Stimulated activated naive CD8-positive, alpha-beta T cell treated with anti-CD3 and anti-CD28 coated beads, Interleukin-15, amount 100 ng/mL, for 72 hours (primary cell): ENCODE data around the gene CDC25B.

Experiments
- ATAC-seq: fragments of 150-1000 bp; cut with Tn5 transposase; 2 replicates; pipeline ENCODE4 v1.10.0; 2021; ENCODE audit warnings: mild to moderate bottlenecking, moderate library complexity
- DNase-seq, 2 donors: peaks; one replicate each; pipeline ENCODE4 v3.0.0; 2021 to 2022
- H3K27ac Mint-ChIP-seq, 2 donors: one replicate each; pipeline ENCODE4 v1.8.0; 2022; ENCODE audit warnings: mild to moderate bottlenecking in 2 of 2, mixed read lengths in 2 of 2, moderate library complexity in 2 of 2
- H3K27me3 Mint-ChIP-seq: one replicate; pipeline ENCODE4 v1.8.0; 2022; ENCODE audit warnings: mixed read lengths
- H3K4me1 Mint-ChIP-seq: one replicate; pipeline ENCODE4 v1.8.0; 2022; ENCODE audit warnings: mild to moderate bottlenecking, mixed read lengths
- H3K4me3 Mint-ChIP-seq, 2 donors: one replicate each; pipeline ENCODE4 v1.8.0; 2022; ENCODE audit warnings: mild to moderate bottlenecking in 2 of 2, mixed read lengths in 2 of 2, moderate library complexity in 1 of 2
- H3K9me3 Mint-ChIP-seq, 2 donors: one replicate each; pipeline ENCODE4 v1.8.0; 2022; ENCODE audit warnings: mixed read lengths in 2 of 2

The CDC25B gene

GRCh38 chr20:3795511-3796468 is at the start of gene CDC25B:
CDC25B (plus strand) TSS chr20:3796310; CDS start chr20:3796532, 222 bp downstream.
- Mint-ChIP-seq H3K4me1 (peaks cover 52% of the 10 kb centered on the region), H3K9me3 (no peaks in the 10 kb centered on the region), H3K27me3 (no peaks in the 10 kb centered on the region), H3K27ac (peak within 1 kb of the TSS; percentile 97 to 98), H3K4me3 (peak within 1 kb of the TSS; percentile 86 to 93)
- ATAC-seq (peak; percentile 84), DNase-seq (peak; percentile 87 to 90)

- Mint-ChIP-seq H3K27me3 (peaks cover 40% of the 10 kb centered on the region), H3K9me3 (no peaks in the 10 kb centered on the region), H3K4me3 (no peak overlapping the region), H3K4me1 (peaks cover 27% of the 10 kb centered on the region), H3K27ac (peak overlapping the region in 1 of 2 donors; percentile 28)
- ATAC-seq (no peak), DNase-seq (no peak)
Measured at GRCh38 chr20:3747471-3747870, 48.6 kb upstream of the CDC25B start.

DNA sequence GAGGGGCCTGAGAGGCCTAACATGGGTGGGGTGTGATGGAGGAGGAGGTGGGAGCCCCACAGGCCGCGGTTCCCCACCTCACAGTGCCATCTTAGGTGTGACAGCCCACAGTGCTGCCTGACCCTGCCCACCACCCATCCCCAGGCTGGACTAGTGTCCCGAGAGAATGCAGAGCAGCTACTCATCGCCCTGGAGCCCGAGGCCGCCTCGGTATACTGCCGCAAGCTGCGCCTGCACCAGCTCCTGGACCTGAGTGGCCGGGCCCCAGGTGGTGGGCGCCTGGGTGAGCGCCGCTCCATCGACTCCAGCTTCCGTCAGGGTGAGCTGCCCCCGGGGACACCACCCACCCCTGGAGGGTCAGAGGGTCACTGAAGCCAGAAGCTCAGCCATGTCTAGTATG is 48.0 kb upstream of the CDC25B start:
- Mint-ChIP-seq H3K4me3 (no peak overlapping the region), H3K9me3 (no peaks in the 10 kb centered on the region), H3K27ac (no peak overlapping the region), H3K4me1 (peaks cover 30% of the 10 kb centered on the region), H3K27me3 (peaks cover 40% of the 10 kb centered on the region)
- DNase-seq (no peak), ATAC-seq (no peak)

GRCh38 chr20:3749087-3749688 is 46.9 kb upstream of the CDC25B start:
- Mint-ChIP-seq H3K27me3 (peaks cover 39% of the 10 kb centered on the region), H3K4me1 (peaks cover 30% of the 10 kb centered on the region), H3K27ac (no peak overlapping the region), H3K9me3 (no peaks in the 10 kb centered on the region), H3K4me3 (no peak overlapping the region)
- ATAC-seq, result peak; percentile 4
- DNase-seq, result no peak

- peak; percentile 60 for ATAC-seq
- peaks cover 26% of the 10 kb centered on the region for H3K4me1 Mint-ChIP-seq
- no peak overlapping the region for H3K27ac Mint-ChIP-seq
Measured at GRCh38 chr20:3749689-3750531, 46.2 kb upstream of the CDC25B start.

GRCh38 chr20:3751305-3751674 is 44.8 kb upstream of the CDC25B start:
- no peak overlapping the region for H3K27ac Mint-ChIP-seq
- DNase-seq (no peak), ATAC-seq (no peak)
- H3K9me3 Mint-ChIP-seq, result no peaks in the 10 kb centered on the region
- H3K27me3 Mint-ChIP-seq, result peaks cover 21% of the 10 kb centered on the region
- peak overlapping the region in 1 of 2 donors; percentile 78 for H3K4me3 Mint-ChIP-seq
- peaks cover 15% of the 10 kb centered on the region for H3K4me1 Mint-ChIP-seq

More at GRCh38 chr20:3749689-3750531, 46.2 kb upstream of the CDC25B start:
- no peak overlapping the region for H3K4me3 Mint-ChIP-seq
- no peaks in the 10 kb centered on the region for H3K9me3 Mint-ChIP-seq
- peaks cover 31% of the 10 kb centered on the region for H3K27me3 Mint-ChIP-seq
- DNase-seq, result peak; percentile 52 to 71

DNA sequence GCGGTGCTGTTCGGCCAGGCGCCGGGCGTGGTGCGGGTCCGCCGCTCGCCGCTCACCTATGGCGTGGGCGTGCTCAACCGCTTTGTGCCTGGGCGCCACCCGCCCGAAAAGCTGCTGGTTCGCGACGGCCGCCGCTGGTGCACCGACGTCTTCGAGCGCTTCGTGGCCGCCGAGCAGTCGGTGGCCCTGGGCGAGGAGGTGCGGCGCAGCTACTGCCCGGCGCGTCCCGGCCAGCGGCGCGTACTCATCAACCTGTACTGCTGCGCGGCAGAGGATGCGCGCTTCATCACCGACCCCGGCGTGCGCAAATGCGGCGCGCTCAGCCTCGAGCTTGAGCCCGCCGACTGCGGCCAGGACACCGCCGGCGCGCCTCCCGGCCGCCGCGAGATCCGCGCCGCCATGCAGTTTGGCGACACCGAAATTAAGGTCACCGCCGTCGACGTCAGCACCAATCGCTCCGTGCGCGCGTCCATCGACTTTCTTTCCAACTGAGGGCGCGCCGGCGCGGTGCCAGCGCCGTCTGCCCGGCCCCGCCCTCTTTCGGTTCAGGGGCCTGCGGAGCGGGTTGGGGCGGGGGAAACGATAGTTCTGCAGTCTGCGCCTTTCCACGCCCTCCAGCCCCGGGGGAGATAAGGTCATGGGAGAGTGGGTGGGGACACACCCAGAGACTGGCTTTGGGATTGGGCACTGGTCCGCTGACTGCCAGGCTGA is 44.3 kb upstream of the CDC25B start:
- peak; percentile 64 to 71 for DNase-seq
- Mint-ChIP-seq H3K27me3 (peaks cover 16% of the 10 kb centered on the region), H3K4me1 (peaks cover 15% of the 10 kb centered on the region), H3K9me3 (no peaks in the 10 kb centered on the region), H3K27ac (no peak overlapping the region), H3K4me3 (peak overlapping the region; percentile 64 to 78)
- peak; percentile 58 for ATAC-seq

DNA sequence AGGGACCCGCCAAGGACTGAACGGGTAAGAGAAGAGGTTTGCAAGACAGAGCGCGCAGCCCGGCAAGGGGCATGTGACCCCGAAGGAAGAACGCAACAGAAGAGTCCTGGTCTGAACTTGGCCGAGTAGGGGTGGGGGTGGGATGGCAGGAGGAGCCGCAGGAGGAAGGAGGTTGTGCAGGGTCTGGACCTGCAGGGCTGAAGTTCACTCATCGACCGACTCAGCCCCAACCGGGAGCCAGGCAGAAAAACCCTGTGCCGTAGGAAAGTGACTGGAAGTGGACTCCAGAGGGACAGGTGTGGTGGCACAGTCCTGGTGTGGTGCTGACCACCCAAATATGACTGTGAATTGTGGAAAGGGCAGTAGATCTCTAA is 43.7 kb upstream of the CDC25B start:
- no peak overlapping the region for H3K27ac Mint-ChIP-seq
- H3K9me3 Mint-ChIP-seq, result no peaks in the 10 kb centered on the region
- peak overlapping the region; percentile 64 to 78 for H3K4me3 Mint-ChIP-seq
- DNase-seq (no peak), ATAC-seq (no peak)
- H3K27me3 Mint-ChIP-seq, result peaks cover 11% of the 10 kb centered on the region
- H3K4me1 Mint-ChIP-seq, result peaks cover 15% of the 10 kb centered on the region

DNA sequence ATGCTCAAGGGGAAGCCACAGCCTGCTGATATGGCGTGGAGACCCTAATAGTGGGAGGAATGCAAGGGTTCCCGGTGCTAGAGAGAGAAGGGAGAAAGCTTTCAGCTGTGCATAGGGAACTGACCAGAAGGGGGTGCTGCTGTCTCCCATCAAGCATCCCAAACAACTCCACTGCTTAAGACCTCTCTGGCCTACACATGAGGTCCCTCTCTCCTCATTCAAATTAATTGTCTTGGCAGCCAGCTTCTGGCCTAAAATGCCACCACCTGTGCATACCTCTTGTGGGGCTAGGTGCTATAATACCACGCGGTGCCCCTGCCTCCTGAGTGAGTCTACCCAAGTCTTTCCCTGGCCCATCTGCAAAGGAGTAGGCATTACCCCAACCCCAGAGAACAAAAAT is 43.0 kb upstream of the CDC25B start:
- H3K27me3 Mint-ChIP-seq, result peaks cover 5% of the 10 kb centered on the region
- no peak overlapping the region for H3K27ac Mint-ChIP-seq
- H3K4me1 Mint-ChIP-seq, result peaks cover 15% of the 10 kb centered on the region
- H3K4me3 Mint-ChIP-seq, result no peak overlapping the region
- peak; percentile 61 for ATAC-seq
- peak; percentile 39 to 59 for DNase-seq
- no peaks in the 10 kb centered on the region for H3K9me3 Mint-ChIP-seq

DNA sequence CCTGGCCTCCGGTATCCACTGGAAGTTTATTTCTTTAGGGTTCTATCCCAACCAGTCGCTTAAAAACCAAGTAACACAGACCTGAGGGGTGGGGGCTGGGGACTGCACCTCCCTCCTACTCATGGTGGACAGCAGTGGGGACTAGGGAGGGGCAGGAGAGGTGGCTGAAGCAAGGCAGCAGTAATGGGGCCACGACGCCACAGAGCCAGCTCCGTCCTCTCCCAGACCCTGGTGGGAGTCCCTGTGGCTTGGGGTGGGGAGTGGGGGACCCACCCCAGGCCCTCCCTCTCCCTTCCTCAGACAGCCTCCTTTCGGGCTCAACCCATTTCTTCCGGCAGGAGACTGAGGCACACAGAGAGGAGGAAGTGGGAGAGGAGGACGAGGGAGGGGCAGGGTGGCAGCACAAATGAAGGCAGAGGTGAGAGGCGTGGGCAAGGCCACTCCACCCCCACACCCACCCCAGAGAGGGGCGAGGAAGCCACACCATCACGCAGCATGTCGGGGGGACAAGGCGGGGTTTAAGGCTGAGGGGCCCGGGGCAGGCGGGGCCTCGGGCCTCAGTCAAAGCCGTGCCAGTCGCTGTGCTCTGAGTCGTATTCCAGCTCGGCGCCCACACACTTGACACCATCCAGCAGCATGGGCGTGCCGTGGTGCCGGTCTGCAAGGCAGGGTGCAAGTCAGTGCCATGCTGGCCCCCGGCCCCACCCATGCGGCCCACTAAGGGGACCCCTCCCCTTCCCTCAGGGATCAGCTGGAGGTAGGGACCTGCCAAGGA is 42.4 kb upstream of the CDC25B start:
- DNase-seq, result no peak

DNA sequence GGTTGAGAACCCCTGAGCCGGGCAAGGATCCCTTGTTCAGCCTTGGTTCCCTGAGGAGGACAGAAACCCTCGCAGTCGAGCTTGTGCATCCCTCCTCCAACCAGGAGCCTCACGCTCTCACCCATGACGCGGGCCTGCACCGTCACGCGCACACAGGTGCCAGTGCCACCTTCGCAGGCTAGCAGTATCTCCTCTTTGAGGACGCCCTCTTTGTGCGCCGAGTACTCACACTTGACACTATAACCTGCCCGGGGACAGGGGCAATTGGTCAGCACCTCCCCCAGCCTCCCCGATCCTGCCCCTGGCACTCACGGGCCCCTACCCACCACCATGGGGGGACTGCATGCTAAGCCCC is 41.9 kb upstream of the CDC25B start:
- Mint-ChIP-seq H3K9me3 (no peaks in the 10 kb centered on the region), H3K27ac (no peak overlapping the region), H3K27me3 (peaks cover 1% of the 10 kb centered on the region), H3K4me3 (no peak overlapping the region), H3K4me1 (peaks cover 15% of the 10 kb centered on the region)
- ATAC-seq (no peak), DNase-seq (no peak)

More for the DNA sequence above, 42.4 kb upstream of the CDC25B start:
- no peaks in the 10 kb centered on the region for H3K9me3 Mint-ChIP-seq
- H3K27ac Mint-ChIP-seq, result no peak overlapping the region
- peaks cover 15% of the 10 kb centered on the region for H3K4me1 Mint-ChIP-seq
- no peak overlapping the region for H3K4me3 Mint-ChIP-seq
- no peak for ATAC-seq
- H3K27me3 Mint-ChIP-seq, result peaks cover 5% of the 10 kb centered on the region

- Mint-ChIP-seq H3K4me1 (peaks cover 10% of the 10 kb centered on the region), H3K27ac (peak overlapping the region in 1 of 2 donors; percentile 87), H3K9me3 (no peaks in the 10 kb centered on the region), H3K27me3 (no peaks in the 10 kb centered on the region), H3K4me3 (no peak overlapping the region)
- no peak for ATAC-seq
- no peak for DNase-seq
Measured at GRCh38 chr20:3755269-3755668, 40.8 kb upstream of the CDC25B start.

GRCh38 chr20:3755814-3756480 is 40.2 kb upstream of the CDC25B start:
- Mint-ChIP-seq H3K27me3 (no peaks in the 10 kb centered on the region), H3K4me3 (no peak overlapping the region), H3K4me1 (peaks cover 10% of the 10 kb centered on the region), H3K9me3 (no peaks in the 10 kb centered on the region), H3K27ac (peak overlapping the region in 1 of 2 donors; percentile 87)
- ATAC-seq (no peak), DNase-seq (no peak)

DNA sequence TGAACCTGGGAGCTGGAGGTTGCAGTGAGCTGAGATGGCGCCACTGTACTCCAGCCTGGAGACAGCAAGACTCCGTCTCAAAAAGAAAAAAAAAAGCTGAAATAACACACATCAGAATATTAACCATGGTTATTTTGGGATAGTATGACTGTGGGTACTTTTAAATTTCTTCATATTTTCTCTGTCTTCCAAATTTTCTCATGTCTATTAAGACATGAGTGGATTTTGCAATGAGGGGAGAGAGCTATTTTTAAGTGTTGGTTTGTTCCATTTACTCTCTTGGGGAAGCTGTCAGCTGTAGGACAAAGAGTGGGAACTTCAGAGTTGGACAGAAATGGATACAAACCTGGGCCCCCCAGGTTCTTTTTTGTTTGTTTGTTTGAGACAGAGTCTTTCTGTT is 38.8 kb upstream of the CDC25B start:
- no peak for DNase-seq
- H3K4me3 Mint-ChIP-seq, result no peak overlapping the region
- H3K4me1 Mint-ChIP-seq, result peaks cover 5% of the 10 kb centered on the region
- no peaks in the 10 kb centered on the region for H3K27me3 Mint-ChIP-seq
- no peaks in the 10 kb centered on the region for H3K9me3 Mint-ChIP-seq
- ATAC-seq, result no peak
- H3K27ac Mint-ChIP-seq, result no peak overlapping the region
